HUDEP-2 (cell line): Measurements from ENCODE around the gene WT1.
A peak's percentile ranks its signal among the peaks of the same experiment; 100 is the strongest.

Experiments used
- DNase-seq, 76 experiments: peaks; one replicate each; lab custom pipeline; 2025; ENCODE audit not compliant: unreplicated experiment in 76 of 76; lab: John Stamatoyannopoulos, UW

Gene WT1

GRCh38 chr11:32426192-32426591 lies 9.1 kb downstream of the WT1 start:
- no peak for DNase-seq

GRCh38 chr11:32425761-32426160 lies 9.6 kb downstream of the WT1 start:
- no peak for DNase-seq

GRCh38 chr11:32422545-32422944 lies 12.8 kb downstream of the WT1 start:
- DNase-seq = no peak

- DNase-seq = peak in 4 of 76 experiments; percentile 19 to 40 (median 29)
Observed at GRCh38 chr11:32421992-32422391, 13.3 kb downstream of the WT1 start.

GRCh38 chr11:32420937-32421901 lies 14.1 kb downstream of the WT1 start:
- DNase-seq = peak in 72 of 76 experiments; percentile 23 to 88 (median 74)

GRCh38 chr11:32420139-32420538 lies 15.2 kb downstream of the WT1 start:
- no peak for DNase-seq

- no peak for DNase-seq
Observed at GRCh38 chr11:32418836-32419235, 16.5 kb downstream of the WT1 start.

GRCh38 chr11:32417806-32418205 lies 17.5 kb downstream of the WT1 start:
- no peak for DNase-seq

- DNase-seq = no peak
Observed at GRCh38 chr11:32416301-32416700, 19.0 kb downstream of the WT1 start.

- DNase-seq = no peak
Observed at GRCh38 chr11:32414925-32415324, 20.4 kb downstream of the WT1 start.

GRCh38 chr11:32411942-32412615 lies 23.3 kb downstream of the WT1 start:
- DNase-seq = no peak

GRCh38 chr11:32405592-32405991 lies 29.7 kb downstream of the WT1 start:
- no peak for DNase-seq

- no peak for DNase-seq
Observed at GRCh38 chr11:32402836-32403235, 32.5 kb downstream of the WT1 start.

GRCh38 chr11:32400670-32401369 lies 34.5 kb downstream of the WT1 start:
- no peak for DNase-seq

- no peak for DNase-seq
Observed at GRCh38 chr11:32400196-32400595, 35.1 kb downstream of the WT1 start.

GRCh38 chr11:32396991-32397390 lies 38.3 kb downstream of the WT1 start:
- no peak for DNase-seq

- DNase-seq = no peak
Observed at GRCh38 chr11:32396331-32396730, 39.0 kb downstream of the WT1 start.

GRCh38 chr11:32395127-32395526 lies 40.2 kb downstream of the WT1 start:
- no peak for DNase-seq

- DNase-seq = no peak
Observed at GRCh38 chr11:32392840-32393239, 42.5 kb downstream of the WT1 start.

- DNase-seq = no peak
Observed at GRCh38 chr11:32391956-32392553, 43.3 kb downstream of the WT1 start.

GRCh38 chr11:32391479-32391878 lies 43.9 kb downstream of the WT1 start:
- DNase-seq = no peak
